ENCODE results near the gene CAMKK2.

DNA sequence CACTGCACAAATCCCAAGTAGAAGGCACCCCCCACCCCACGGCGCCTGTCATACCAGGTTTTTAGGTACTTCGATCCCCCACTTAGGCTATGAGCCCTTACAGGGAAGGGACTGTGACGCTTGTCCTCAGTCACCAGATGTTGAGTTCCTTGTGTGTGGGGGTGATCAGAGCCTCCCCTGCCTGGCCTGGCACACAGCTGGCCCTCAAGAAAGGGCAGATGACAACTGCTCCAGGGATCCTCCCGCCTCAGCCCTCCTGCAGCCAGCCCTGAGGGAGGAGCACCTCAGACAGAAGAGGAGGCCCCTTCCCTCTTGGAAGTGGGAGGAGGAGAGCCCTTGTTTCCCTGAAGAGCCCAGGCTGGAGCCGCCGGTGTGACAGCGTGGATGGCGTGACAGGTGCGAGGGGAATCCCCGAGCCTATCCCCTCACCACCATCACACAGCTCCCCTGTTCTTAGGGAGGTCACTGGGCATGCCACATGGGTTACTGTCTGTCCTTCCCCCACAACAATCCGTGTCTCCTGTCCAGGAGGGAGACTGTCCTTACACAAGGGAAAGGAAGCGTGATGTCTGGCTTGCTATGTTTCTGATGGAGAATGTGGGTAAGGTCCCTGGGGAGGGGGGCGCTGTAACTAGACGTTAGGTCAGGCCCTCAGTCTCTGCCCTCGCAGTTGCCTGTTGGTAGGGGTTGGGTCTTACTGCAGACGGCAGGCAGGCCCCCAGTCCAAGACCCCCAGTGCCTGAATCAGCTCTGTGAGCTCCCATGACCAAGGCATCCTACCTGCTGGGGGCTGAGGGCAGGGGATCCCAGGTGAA is 55.1 kb downstream of the CAMKK2 start:
- TF ChIP-seq CTBP1 (IDR thresholded peaks at IDR 0.05; ENCODE audit: borderline replicate concordance) (no peak), SP1 (IDR thresholded peaks at IDR 0.05) (no peak), LEF1 (IDR thresholded peaks at IDR 0.05; ENCODE audit: borderline replicate concordance) (no peak), BHLHE40 (IDR thresholded peaks at IDR 0.05; ENCODE audit: borderline replicate concordance) (no peak), SUZ12 (IDR thresholded peaks at IDR 0.05) (no peak)
- TF ChIP-seq, protein P1, sequence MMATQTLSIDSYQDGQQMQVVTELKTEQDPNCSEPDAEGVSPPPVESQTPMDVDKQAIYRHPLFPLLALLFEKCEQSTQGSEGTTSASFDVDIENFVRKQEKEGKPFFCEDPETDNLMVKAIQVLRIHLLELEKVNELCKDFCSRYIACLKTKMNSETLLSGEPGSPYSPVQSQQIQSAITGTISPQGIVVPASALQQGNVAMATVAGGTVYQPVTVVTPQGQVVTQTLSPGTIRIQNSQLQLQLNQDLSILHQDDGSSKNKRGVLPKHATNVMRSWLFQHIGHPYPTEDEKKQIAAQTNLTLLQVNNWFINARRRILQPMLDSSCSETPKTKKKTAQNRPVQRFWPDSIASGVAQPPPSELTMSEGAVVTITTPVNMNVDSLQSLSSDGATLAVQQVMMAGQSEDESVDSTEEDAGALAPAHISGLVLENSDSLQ (IDR thresholded peaks at IDR 0.05) = no peak

All from HEK293T (cell line).